Activated CD4-positive, alpha-beta memory T cell treated with anti-CD3 and anti-CD28 coated beads, Interleukin-2, amount 10 ng/mL, durations not matched to agents 7 days and 5 days (primary cell): ENCODE data around the gene CLMN. TPM values are rescaled to one million over a fixed set of nuclear protein-coding genes. Genes with fewer than 3 reads are reported as not detected.

ENCODE experiments used
- CTCF ChIA-PET: fragments of 350-600 bp; sonication (Branson Sonifier 250); formaldehyde crosslinking; loops from one replicate; lab custom pipeline; 2021; ENCODE audit warnings: antibody characterized with exemption, inconsistent platforms; lab: Charles Lee
- POLR2A ChIA-PET: fragments of 350-600 bp; sonication (Branson Sonifier 250); formaldehyde crosslinking; loops from one replicate; lab custom pipeline; 2021; ENCODE audit warnings: antibody characterized with exemption; lab: Charles Lee
- DNase-seq: peaks from one replicate; pipeline ENCODE4 v3.0.0-alpha.2; 2020
- H3K27ac Mint-ChIP-seq: one replicate; pipeline ENCODE4 v1.8.0; 2021; ENCODE audit warnings: mild to moderate bottlenecking, mixed read lengths
- H3K27me3 Mint-ChIP-seq: one replicate; pipeline ENCODE4 v1.8.0; 2021; ENCODE audit warnings: mixed read lengths
- H3K36me3 Mint-ChIP-seq: one replicate; pipeline ENCODE4 v1.8.0; 2021; ENCODE audit warnings: low read depth, mixed read lengths
- H3K4me1 Mint-ChIP-seq: one replicate; pipeline ENCODE4 v1.8.0; 2021; ENCODE audit warnings: mixed read lengths
- H3K4me3 Mint-ChIP-seq: one replicate; pipeline ENCODE4 v1.8.0; 2021; ENCODE audit warnings: mild to moderate bottlenecking, mixed read lengths
- H3K9me3 Mint-ChIP-seq: one replicate; pipeline ENCODE4 v1.8.0; 2021; ENCODE audit warnings: mixed read lengths
- total RNA-seq, 2 experiments: library from RNA; stranded (reverse); gene quantifications; one replicate each; pipeline ENCODE4 v1.2.3, GENCODE V29; 2021

Gene CLMN, protein sequence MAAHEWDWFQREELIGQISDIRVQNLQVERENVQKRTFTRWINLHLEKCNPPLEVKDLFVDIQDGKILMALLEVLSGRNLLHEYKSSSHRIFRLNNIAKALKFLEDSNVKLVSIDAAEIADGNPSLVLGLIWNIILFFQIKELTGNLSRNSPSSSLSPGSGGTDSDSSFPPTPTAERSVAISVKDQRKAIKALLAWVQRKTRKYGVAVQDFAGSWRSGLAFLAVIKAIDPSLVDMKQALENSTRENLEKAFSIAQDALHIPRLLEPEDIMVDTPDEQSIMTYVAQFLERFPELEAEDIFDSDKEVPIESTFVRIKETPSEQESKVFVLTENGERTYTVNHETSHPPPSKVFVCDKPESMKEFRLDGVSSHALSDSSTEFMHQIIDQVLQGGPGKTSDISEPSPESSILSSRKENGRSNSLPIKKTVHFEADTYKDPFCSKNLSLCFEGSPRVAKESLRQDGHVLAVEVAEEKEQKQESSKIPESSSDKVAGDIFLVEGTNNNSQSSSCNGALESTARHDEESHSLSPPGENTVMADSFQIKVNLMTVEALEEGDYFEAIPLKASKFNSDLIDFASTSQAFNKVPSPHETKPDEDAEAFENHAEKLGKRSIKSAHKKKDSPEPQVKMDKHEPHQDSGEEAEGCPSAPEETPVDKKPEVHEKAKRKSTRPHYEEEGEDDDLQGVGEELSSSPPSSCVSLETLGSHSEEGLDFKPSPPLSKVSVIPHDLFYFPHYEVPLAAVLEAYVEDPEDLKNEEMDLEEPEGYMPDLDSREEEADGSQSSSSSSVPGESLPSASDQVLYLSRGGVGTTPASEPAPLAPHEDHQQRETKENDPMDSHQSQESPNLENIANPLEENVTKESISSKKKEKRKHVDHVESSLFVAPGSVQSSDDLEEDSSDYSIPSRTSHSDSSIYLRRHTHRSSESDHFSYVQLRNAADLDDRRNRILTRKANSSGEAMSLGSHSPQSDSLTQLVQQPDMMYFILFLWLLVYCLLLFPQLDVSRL
- total RNA-seq, result under 1 TPM; 0.33 to 0.48 TPM

DNA sequence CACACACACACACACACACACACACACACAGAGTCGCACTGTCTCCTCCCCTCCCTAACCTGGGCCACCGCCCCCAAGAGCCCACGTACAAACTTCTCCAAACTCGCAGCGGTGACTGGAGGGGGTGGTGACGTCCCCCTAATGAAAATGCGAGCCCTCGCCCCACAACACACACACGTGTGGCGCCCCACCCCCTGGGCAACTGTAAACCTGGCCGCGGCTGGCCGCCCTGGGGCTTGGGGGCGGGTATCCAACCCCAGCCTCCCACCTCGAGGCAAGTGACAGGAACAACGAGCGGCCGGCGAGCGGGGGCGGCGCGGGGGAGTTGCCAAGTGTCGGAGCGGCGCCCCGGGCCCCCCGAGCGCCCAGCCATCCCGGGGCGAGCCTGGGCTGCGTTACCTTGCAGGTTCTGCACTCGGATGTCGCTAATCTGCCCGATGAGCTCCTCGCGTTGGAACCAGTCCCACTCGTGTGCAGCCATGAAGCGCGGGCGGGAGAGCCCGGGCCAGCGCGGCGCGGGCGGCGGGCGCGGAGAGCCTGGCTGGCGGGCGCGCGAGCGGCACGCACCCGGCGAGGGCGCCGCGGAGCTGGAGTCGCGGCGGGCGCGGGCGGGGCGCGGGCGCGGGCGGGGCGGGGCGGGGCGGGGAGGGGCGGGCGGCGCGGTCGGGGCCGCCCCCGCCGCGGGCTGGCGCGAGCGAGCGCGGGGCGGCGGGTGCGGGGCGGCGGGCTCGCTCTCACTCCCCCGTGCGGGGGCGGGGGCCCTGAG is at the start of gene CLMN:
Gene CLMN, minus strand, starts transcription at position 597 of the 766 bp plus-strand sequence. Its CDS starts 116 bp downstream, at position 481.
- Mint-ChIP-seq H3K27me3 (peaks cover 58% of the 10 kb centered on the region), H3K9me3 (no peaks in the 10 kb centered on the region), H3K4me1 (peaks cover 19% of the 10 kb centered on the region), H3K27ac (no peak within 1 kb of the TSS), H3K36me3 (no peaks in the 10 kb centered on the region), H3K4me3 (peak within 1 kb of the TSS; percentile 63)
- DNase-seq, result peak; percentile 22
- CTCF ChIA-PET, result interaction anchor here (0.6 kb wide), 1 partner anchor 381 kb away, joined by 3 read pairs; no protein-coding TSS in a partner anchor
- POLR2A ChIA-PET, result interaction anchor here (1.9 kb wide), 1 partner anchor 162 kb away, joined by 4 read pairs; the partner anchor contains the start of gene DICER1

GRCh38 chr14:95365401-95365800 is 45.7 kb upstream of the CLMN start:
- POLR2A ChIA-PET, result no interaction called here
- no peak for DNase-seq
- no peaks in the 10 kb centered on the region for H3K4me1 Mint-ChIP-seq
- H3K9me3 Mint-ChIP-seq, result no peaks in the 10 kb centered on the region
- H3K36me3 Mint-ChIP-seq, result no peaks in the 10 kb centered on the region
- CTCF ChIA-PET, result no interaction called here
- no peak overlapping the region for H3K27ac Mint-ChIP-seq
- no peak overlapping the region for H3K4me3 Mint-ChIP-seq
- peaks cover 41% of the 10 kb centered on the region for H3K27me3 Mint-ChIP-seq

DNA sequence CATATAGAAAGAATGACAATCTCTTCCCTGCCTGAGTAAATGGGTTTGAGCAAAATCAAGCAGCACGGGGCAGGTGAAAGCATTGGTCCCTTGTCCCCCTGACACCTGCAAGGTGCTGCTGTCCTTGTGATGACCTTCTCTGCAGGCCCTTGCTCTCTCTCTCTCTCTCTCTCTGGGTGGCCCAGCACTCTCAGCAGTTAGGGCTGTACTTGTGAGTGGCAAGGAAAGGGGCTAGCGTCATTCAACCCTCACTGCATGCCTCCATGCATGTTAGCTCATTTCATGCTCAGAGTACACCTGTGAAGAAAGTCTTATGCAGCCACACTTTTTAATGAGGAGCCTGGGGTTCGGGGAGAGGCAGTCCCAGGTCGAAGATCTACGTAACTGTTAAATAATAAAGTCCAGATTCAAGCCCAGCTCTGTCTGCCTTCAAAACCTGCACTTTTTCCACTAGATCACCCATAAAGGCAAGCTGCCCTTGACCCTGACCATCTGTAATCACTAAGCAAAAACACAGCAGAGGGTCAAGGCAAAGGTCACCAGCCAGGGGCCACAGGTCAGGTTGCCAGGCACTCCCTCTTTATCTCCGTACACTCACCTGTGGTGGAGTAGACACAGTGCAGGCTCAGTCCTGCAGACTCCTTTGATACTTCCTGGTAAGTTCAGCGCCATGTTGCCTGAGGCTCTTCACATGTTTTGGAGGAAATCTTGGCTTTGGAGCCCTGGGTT is 44.9 kb upstream of the CLMN start:
- no peak for DNase-seq
- Mint-ChIP-seq H3K36me3 (no peaks in the 10 kb centered on the region), H3K27me3 (peaks cover 40% of the 10 kb centered on the region), H3K27ac (no peak overlapping the region), H3K9me3 (no peaks in the 10 kb centered on the region), H3K4me1 (no peaks in the 10 kb centered on the region), H3K4me3 (no peak overlapping the region)
- CTCF ChIA-PET, result no interaction called here
- POLR2A ChIA-PET, result no interaction called here

DNA sequence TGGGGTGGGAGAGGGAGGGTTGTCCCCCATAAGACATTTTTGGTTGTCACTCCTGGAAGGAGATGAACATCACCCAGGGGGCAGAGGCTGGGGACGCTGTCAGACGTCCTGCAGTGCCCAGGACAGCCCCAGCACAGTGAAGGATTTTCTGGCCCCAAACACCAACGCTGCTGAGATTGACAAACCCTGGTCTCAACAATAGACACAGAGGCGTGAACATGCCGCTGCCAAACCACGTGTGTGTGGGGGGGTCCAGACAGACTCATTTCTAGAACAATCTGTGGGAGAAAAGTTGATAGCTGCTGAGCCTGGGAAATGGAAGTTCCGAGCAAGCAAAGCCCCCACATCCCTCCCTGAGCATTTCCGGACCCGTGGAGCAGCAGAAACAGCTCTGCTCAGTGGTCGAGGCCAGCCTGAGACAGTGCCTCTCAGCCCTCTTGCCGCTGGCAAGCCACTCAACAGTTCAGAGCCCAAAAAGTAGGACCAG is 43.8 kb upstream of the CLMN start:
- no peaks in the 10 kb centered on the region for H3K4me1 Mint-ChIP-seq
- H3K27ac Mint-ChIP-seq, result no peak overlapping the region
- no peaks in the 10 kb centered on the region for H3K9me3 Mint-ChIP-seq
- no peak for DNase-seq
- peaks cover 45% of the 10 kb centered on the region for H3K27me3 Mint-ChIP-seq
- H3K4me3 Mint-ChIP-seq, result no peak overlapping the region
- H3K36me3 Mint-ChIP-seq, result no peaks in the 10 kb centered on the region
- POLR2A ChIA-PET, result no interaction called here
- CTCF ChIA-PET, result no interaction called here

DNA sequence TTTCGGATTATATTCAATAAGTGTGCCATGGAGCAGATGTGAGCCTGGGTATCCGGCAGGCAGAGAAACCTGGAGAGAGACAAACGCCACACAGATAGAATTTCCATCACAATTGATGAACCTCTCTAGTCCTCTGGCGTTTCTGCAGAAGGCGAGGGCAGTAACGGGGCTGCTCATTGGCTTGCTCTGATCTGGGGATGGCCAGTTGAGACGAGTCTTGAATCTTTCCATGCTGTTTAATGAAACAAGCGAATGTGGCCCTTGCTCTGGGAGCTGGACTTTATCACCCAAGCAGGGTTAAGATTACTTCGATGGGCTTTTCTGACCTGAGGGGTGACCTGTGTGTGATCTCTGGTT is 42.4 kb upstream of the CLMN start:
- H3K4me1 Mint-ChIP-seq, result no peaks in the 10 kb centered on the region
- CTCF ChIA-PET, result interaction anchor here (0.5 to 1.5 kb wide), 7 partner anchors 9 to 672 kb away, joined by 3 to 5 read pairs (median 4); no protein-coding TSS in a partner anchor
- H3K36me3 Mint-ChIP-seq, result no peaks in the 10 kb centered on the region
- no peak overlapping the region for H3K27ac Mint-ChIP-seq
- POLR2A ChIA-PET, result no interaction called here
- H3K4me3 Mint-ChIP-seq, result no peak overlapping the region
- DNase-seq, result no peak
- H3K27me3 Mint-ChIP-seq, result peaks cover 46% of the 10 kb centered on the region
- H3K9me3 Mint-ChIP-seq, result no peaks in the 10 kb centered on the region

GRCh38 chr14:95361373-95362137 is 41.8 kb upstream of the CLMN start:
- CTCF ChIA-PET, result interaction anchor here (0.5 to 1.5 kb wide), 7 partner anchors 10 to 672 kb away, joined by 3 to 5 read pairs (median 4); no protein-coding TSS in a partner anchor
- H3K4me1 Mint-ChIP-seq, result no peaks in the 10 kb centered on the region
- H3K9me3 Mint-ChIP-seq, result no peaks in the 10 kb centered on the region
- H3K4me3 Mint-ChIP-seq, result no peak overlapping the region
- no peak overlapping the region for H3K27ac Mint-ChIP-seq
- peaks cover 46% of the 10 kb centered on the region for H3K27me3 Mint-ChIP-seq
- peak; percentile 33 for DNase-seq
- no peaks in the 10 kb centered on the region for H3K36me3 Mint-ChIP-seq
- POLR2A ChIA-PET, result no interaction called here

DNA sequence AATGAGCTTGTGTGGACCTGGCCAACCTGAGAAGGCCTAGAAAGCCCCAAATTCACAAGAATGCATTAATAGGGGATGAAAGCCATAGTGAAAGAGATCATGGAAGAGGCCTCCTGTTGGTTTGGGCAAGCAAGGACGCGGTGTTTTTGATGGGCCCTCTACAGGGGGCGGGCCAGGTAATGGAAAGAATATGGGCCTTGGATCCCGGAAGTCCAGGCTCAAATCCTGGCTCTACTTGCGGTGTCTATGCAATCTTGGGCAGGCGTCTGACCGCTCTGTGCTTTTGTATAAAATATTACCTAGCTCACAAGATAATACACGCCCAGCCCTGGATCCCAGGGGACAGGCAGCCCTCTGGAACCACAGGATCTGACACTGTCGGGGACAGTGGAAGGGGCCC is 41.1 kb upstream of the CLMN start:
- ChIA-PET CTCF (interaction anchor here (1.0 to 1.5 kb wide), 3 partner anchors 20 to 671 kb away, joined by 3 to 5 read pairs (median 4); no protein-coding TSS in a partner anchor), POLR2A (no interaction called here)
- DNase-seq, result no peak
- Mint-ChIP-seq H3K27me3 (peaks cover 41% of the 10 kb centered on the region), H3K36me3 (no peaks in the 10 kb centered on the region), H3K4me3 (no peak overlapping the region), H3K27ac (no peak overlapping the region), H3K9me3 (no peaks in the 10 kb centered on the region), H3K4me1 (no peaks in the 10 kb centered on the region)

DNA sequence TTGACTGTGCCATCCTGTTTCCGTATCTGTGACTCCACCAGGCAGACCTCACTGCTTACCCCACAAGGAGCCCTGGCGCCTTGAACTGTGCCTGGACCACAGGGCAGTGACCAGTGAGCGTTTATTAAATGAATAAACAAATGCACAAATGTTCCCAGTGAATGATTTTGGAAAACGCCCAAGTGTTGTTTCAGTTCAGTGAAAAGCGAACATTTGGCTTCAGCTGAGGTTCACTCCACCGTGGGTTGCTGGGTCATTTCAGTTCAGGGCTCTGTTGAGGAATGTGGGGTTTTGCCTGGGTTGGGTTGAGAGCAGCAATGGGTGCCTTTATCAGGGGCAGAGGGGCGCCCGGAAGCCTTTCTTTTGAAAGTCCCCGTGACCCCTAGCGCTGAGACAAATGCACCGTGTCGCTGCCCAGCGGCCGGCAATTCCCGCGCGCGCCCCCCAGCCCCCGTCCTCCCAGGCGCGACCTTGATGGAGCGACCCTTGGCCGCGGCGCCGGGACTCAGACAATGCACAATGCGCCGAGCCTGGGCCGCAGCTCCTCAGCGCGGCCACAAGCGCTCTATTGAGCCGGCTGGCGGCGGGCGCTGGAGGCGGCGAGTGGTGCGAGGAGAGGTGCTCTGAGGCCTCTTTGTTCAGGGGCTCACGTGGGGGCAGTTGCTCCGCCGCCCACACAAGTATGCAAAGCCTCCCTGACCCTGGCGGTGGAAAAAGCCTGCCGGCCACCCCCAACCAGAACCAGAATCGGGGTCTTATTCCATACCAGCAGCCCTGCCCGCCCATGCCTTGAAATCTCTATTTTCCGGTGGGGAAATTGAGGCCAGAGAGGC is 40.5 kb upstream of the CLMN start:
- H3K27ac Mint-ChIP-seq, result no peak overlapping the region
- no peak overlapping the region for H3K4me3 Mint-ChIP-seq
- no peaks in the 10 kb centered on the region for H3K9me3 Mint-ChIP-seq
- ChIA-PET CTCF (no interaction called here), POLR2A (no interaction called here)
- H3K36me3 Mint-ChIP-seq, result no peaks in the 10 kb centered on the region
- H3K4me1 Mint-ChIP-seq, result no peaks in the 10 kb centered on the region
- no peak for DNase-seq
- peaks cover 37% of the 10 kb centered on the region for H3K27me3 Mint-ChIP-seq

GRCh38 chr14:95356245-95356869 is 36.6 kb upstream of the CLMN start:
- Mint-ChIP-seq H3K36me3 (no peaks in the 10 kb centered on the region), H3K27ac (no peak overlapping the region), H3K4me1 (no peaks in the 10 kb centered on the region), H3K27me3 (peaks cover 14% of the 10 kb centered on the region), H3K9me3 (peaks cover 3% of the 10 kb centered on the region), H3K4me3 (no peak overlapping the region)
- DNase-seq, result no peak
- ChIA-PET CTCF (no interaction called here), POLR2A (no interaction called here)

- no peak for DNase-seq
- CTCF ChIA-PET, result no interaction called here
- H3K9me3 Mint-ChIP-seq, result peaks cover 3% of the 10 kb centered on the region
These were observed 35.7 kb upstream of the CLMN start for GRCh38 chr14:95355422-95355821.

More at GRCh38 chr14:95355422-95355821, 35.7 kb upstream of the CLMN start:
- Mint-ChIP-seq H3K4me3 (no peak overlapping the region), H3K4me1 (no peaks in the 10 kb centered on the region), H3K36me3 (no peaks in the 10 kb centered on the region), H3K27me3 (peaks cover 13% of the 10 kb centered on the region), H3K27ac (no peak overlapping the region)
- POLR2A ChIA-PET, result no interaction called here
